ENCODE measurements around the gene C14orf180.

DNA sequence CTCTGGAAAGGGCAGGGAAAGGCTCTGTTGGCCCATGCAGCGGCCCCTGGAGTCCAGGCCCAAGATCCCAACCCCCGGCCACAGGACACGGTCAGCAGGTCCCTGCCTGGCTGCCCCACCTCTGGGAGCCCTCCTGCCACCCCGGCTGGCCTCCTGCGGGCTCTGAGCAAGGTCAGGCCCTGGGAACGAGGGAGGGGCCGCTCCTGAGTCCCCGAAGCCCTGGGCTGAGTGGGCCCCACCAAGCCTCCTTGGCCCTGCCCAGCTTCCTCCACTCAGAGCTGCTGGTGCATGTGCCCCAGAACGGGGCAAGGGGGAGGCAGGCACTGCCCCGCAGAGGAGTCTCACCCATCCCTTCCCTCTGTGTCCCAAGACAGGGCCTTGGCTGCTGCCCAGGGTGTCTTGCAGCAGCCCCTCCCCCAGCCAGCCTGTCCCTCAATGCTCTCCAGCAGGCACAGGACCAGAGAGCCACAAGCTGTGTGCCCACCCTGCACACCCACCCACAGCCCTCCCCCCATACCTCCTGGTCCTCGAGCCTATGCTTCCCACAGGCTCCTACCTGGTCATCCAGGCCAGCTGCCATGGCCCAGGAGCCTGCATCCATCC is 7.4 kb upstream of the C14orf180 start:
- TF ChIP-seq EZH2 (IDR thresholded peaks at IDR 0.05; ENCODE audit: borderline replicate concordance, low read length): no peak
- TF ChIP-seq, protein P1, sequence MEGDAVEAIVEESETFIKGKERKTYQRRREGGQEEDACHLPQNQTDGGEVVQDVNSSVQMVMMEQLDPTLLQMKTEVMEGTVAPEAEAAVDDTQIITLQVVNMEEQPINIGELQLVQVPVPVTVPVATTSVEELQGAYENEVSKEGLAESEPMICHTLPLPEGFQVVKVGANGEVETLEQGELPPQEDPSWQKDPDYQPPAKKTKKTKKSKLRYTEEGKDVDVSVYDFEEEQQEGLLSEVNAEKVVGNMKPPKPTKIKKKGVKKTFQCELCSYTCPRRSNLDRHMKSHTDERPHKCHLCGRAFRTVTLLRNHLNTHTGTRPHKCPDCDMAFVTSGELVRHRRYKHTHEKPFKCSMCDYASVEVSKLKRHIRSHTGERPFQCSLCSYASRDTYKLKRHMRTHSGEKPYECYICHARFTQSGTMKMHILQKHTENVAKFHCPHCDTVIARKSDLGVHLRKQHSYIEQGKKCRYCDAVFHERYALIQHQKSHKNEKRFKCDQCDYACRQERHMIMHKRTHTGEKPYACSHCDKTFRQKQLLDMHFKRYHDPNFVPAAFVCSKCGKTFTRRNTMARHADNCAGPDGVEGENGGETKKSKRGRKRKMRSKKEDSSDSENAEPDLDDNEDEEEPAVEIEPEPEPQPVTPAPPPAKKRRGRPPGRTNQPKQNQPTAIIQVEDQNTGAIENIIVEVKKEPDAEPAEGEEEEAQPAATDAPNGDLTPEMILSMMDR (conservative IDR thresholded peaks at IDR 0.05 in 1 of 2, IDR thresholded peaks at IDR 0.05 in 1 of 2; ENCODE audit: extremely low read depth in 1 of 2, insufficient read depth in 1 of 2, low read depth in 1 of 2, low read length in 2 of 2): no peak
